ENCODE results near the gene SERTAD2.

Gene SERTAD2

GRCh38 chr2:64686283-64686956 is 32.7 kb upstream of the SERTAD2 start:
- DNase-seq (ENCODE audit: low read depth), result no peak
- H3K4me3 ChIP-seq (ENCODE audit: low read depth, low read length), result no peak overlapping the region
- TF ChIP-seq MAX (IDR thresholded peaks at IDR 0.05; ENCODE audit: low read depth, low read length) (no peak), MYC (IDR thresholded peaks at IDR 0.05; ENCODE audit: low read depth, low read length) (no peak), POLR2A (IDR thresholded peaks at IDR 0.05; ENCODE audit: extremely low read depth, insufficient read length) (no peak)
- TF ChIP-seq, protein P1, sequence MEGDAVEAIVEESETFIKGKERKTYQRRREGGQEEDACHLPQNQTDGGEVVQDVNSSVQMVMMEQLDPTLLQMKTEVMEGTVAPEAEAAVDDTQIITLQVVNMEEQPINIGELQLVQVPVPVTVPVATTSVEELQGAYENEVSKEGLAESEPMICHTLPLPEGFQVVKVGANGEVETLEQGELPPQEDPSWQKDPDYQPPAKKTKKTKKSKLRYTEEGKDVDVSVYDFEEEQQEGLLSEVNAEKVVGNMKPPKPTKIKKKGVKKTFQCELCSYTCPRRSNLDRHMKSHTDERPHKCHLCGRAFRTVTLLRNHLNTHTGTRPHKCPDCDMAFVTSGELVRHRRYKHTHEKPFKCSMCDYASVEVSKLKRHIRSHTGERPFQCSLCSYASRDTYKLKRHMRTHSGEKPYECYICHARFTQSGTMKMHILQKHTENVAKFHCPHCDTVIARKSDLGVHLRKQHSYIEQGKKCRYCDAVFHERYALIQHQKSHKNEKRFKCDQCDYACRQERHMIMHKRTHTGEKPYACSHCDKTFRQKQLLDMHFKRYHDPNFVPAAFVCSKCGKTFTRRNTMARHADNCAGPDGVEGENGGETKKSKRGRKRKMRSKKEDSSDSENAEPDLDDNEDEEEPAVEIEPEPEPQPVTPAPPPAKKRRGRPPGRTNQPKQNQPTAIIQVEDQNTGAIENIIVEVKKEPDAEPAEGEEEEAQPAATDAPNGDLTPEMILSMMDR (IDR thresholded peaks at IDR 0.05; ENCODE audit: low read depth, low read length), result no peak

DNA sequence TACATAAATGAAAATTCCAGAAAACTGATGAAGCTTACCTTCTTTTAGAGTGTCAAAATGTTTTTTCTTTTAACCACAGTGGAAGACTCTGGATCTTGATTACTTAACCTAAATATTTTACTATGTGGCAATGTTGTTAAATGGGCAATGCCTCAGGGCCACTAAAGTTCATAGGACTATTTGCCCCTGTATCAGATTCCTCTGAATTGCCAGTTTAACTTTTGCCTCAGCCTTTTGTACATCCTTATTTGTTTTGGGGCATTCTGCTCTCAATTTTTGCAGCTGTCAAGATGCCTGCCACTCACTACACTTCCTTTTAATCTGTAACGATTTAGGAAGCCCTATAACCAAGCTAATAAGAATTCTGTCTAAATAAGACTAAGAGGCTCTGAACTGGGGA is 31.7 kb upstream of the SERTAD2 start:
- DNase-seq (ENCODE audit: low read depth), result peak; percentile 34
- TF ChIP-seq POLR2A (IDR thresholded peaks at IDR 0.05; ENCODE audit: extremely low read depth, insufficient read length), result no peak
- TF ChIP-seq, protein P1 (IDR thresholded peaks at IDR 0.05; ENCODE audit: low read depth, low read length), result no peak
- TF ChIP-seq MAX (IDR thresholded peaks at IDR 0.05; ENCODE audit: low read depth, low read length), result no peak
- no peak for TF ChIP-seq MYC (IDR thresholded peaks at IDR 0.05; ENCODE audit: low read depth, low read length)
- H3K4me3 ChIP-seq (ENCODE audit: low read depth, low read length), result no peak overlapping the region

DNA sequence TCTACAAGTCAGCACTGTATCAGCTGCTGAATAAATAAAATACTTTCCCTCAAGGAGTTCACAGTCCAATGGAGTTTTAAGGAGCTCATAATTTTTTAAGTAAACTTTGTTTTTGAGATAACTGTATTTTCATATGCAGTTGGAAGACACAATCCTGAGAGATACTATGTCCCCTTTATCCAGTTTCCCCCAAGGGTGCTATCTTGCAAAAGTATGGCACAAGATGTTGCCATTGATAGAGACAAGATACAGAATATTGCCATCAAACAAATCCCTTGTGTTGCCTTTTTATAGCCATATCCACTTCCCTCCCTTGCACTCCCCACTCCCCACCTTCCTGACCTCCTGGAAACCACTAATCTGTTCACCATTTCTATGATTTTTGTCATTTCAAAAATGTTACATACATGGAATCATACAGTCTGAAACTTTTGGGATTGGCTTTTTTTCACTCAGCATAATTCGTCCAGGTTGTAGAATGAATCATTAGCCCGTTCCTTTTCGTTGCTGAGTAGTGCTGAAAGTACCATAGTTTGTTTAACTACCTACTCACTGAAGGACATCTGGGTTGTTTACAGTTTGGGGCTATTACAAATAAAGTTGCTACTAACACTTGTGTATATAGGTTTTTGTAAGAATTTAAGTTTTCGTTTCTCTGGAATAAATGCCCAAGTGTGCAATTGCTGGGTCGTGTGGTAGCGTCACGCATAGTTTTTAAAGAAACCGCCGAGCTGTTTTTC is 30.2 kb upstream of the SERTAD2 start:
- no peak for DNase-seq (ENCODE audit: low read depth)
- H3K4me3 ChIP-seq (ENCODE audit: low read depth, low read length), result no peak overlapping the region
- TF ChIP-seq, protein P1 (IDR thresholded peaks at IDR 0.05; ENCODE audit: low read depth, low read length), result no peak
- TF ChIP-seq POLR2A (IDR thresholded peaks at IDR 0.05; ENCODE audit: extremely low read depth, insufficient read length), result no peak
- TF ChIP-seq MYC (IDR thresholded peaks at IDR 0.05; ENCODE audit: low read depth, low read length), result no peak
- no peak for TF ChIP-seq MAX (IDR thresholded peaks at IDR 0.05; ENCODE audit: low read depth, low read length)

- H3K4me3 ChIP-seq (ENCODE audit: low read depth, low read length), result no peak overlapping the region
- no peak for TF ChIP-seq MAX (IDR thresholded peaks at IDR 0.05; ENCODE audit: low read depth, low read length)
- TF ChIP-seq, protein P1 (IDR thresholded peaks at IDR 0.05; ENCODE audit: low read depth, low read length), result no peak
- TF ChIP-seq POLR2A (IDR thresholded peaks at IDR 0.05; ENCODE audit: extremely low read depth, insufficient read length), result no peak
- no peak for TF ChIP-seq MYC (IDR thresholded peaks at IDR 0.05; ENCODE audit: low read depth, low read length)
- peak; percentile 30 for DNase-seq (ENCODE audit: low read depth)
Observed at GRCh38 chr2:64681479-64681967, 27.8 kb upstream of the SERTAD2 start.

DNA sequence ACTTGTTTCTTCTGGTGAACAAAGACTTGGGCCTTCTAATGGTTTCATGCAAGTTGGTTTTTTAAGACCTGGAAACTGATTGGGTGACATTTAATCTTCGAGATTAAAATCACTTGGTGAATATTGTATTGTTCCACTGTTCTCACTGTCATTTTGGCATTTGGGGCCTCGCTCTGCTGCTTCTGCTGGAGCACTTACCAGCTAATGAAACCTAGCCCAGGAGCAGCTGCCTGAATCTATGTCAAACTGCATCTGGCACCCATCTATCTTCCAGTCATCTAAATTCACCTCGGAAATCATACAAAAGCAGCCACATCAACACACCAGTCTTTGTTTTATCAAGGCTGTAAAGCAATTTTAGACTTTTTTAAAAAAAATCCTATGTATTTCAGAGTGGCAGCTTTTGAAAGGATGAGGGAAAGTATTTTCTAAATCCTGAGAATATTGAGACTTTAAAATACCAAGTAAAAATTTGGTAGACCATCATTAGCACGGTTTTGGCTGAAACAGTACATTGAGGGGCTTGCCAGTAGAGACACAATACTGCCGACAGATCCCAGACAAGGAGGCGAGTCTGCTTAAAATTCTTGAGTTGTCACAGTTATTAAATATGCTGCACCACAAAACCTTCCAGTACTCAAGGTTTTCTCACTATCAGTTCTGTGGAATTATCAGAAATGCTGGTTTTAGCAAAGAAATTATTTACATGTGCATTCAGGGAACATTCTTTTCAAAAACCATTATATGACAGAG is 26.1 kb upstream of the SERTAD2 start:
- no peak for TF ChIP-seq MYC (IDR thresholded peaks at IDR 0.05; ENCODE audit: low read depth, low read length)
- no peak for TF ChIP-seq MAX (IDR thresholded peaks at IDR 0.05; ENCODE audit: low read depth, low read length)
- TF ChIP-seq, protein P1 (IDR thresholded peaks at IDR 0.05; ENCODE audit: low read depth, low read length), result no peak
- no peak for TF ChIP-seq POLR2A (IDR thresholded peaks at IDR 0.05; ENCODE audit: extremely low read depth, insufficient read length)
- DNase-seq (ENCODE audit: low read depth), result no peak
- H3K4me3 ChIP-seq (ENCODE audit: low read depth, low read length), result no peak overlapping the region
